Measurements from ENCODE around the gene DEFB128. TPM values are rescaled to one million over a fixed set of nuclear protein-coding genes. Genes with fewer than 3 reads are reported as not detected.
"Not testable (repeated sequence)": the region's sequence is repeated elsewhere in the genome, so short reads cannot be mapped to it uniquely, and the experiment has no call there.

The DEFB128 gene
- total RNA-seq, result not detected

- peaks cover 12% of the 10 kb centered on the region for H3K9me3 Mint-ChIP-seq
- POLR2A ChIA-PET, result no interaction called here
Measured at GRCh38 chr20:189611-190010, at the start of gene DEFB128. Gene DEFB128 (minus strand): TSS chr20:189711. CDS start chr20:189623, 88 bp downstream.

GRCh38 chr20:237929-238328 lies 48.4 kb upstream of the DEFB128 start:
- Mint-ChIP-seq H3K4me3 (peak overlapping the region; percentile 61), H3K4me1 (peaks cover 22% of the 10 kb centered on the region), H3K27ac (peak overlapping the region; percentile 84), H3K27me3 (peaks cover 8% of the 10 kb centered on the region), H3K36me3 (ENCODE audit: low read depth) (no peaks in the 10 kb centered on the region), H3K9me3 (no peaks in the 10 kb centered on the region)
- no peak for DNase-seq
- ChIA-PET CTCF (interaction anchor here (1.7 kb wide), 1 partner anchor 28 kb away, joined by 11 read pairs; no protein-coding TSS in a partner anchor), POLR2A (no interaction called here)

More at GRCh38 chr20:189611-190010, at the start of gene DEFB128:
- H3K36me3 Mint-ChIP-seq (ENCODE audit: low read depth), result peaks cover 6% of the 10 kb centered on the region
- no peak within 1 kb of the TSS for H3K27ac Mint-ChIP-seq
- no peak for DNase-seq
- H3K27me3 Mint-ChIP-seq, result peaks cover 45% of the 10 kb centered on the region
- H3K4me3 Mint-ChIP-seq, result no peak within 1 kb of the TSS
- CTCF ChIA-PET, result no interaction called here
- peaks cover 5% of the 10 kb centered on the region for H3K4me1 Mint-ChIP-seq

GRCh38 chr20:237489-237888 lies 48.0 kb upstream of the DEFB128 start:
- H3K4me1 Mint-ChIP-seq, result peaks cover 22% of the 10 kb centered on the region
- peak overlapping the region; percentile 61 for H3K4me3 Mint-ChIP-seq
- H3K9me3 Mint-ChIP-seq, result no peaks in the 10 kb centered on the region
- H3K36me3 Mint-ChIP-seq (ENCODE audit: low read depth), result no peaks in the 10 kb centered on the region
- POLR2A ChIA-PET, result no interaction called here
- H3K27me3 Mint-ChIP-seq, result peaks cover 7% of the 10 kb centered on the region
- CTCF ChIA-PET, result interaction anchor here (1.7 kb wide), 1 partner anchor 29 kb away, joined by 11 read pairs; no protein-coding TSS in a partner anchor
- DNase-seq, result peak; percentile 19
- H3K27ac Mint-ChIP-seq, result peak overlapping the region; percentile 84

- Mint-ChIP-seq H3K9me3 (no peaks in the 10 kb centered on the region), H3K27me3 (peaks cover 5% of the 10 kb centered on the region), H3K36me3 (ENCODE audit: low read depth) (no peaks in the 10 kb centered on the region), H3K4me1 (peaks cover 22% of the 10 kb centered on the region), H3K4me3 (no peak overlapping the region), H3K27ac (no peak overlapping the region)
- no peak for DNase-seq
- ChIA-PET CTCF (no interaction called here), POLR2A (no interaction called here)
Measured at GRCh38 chr20:235891-236290, 46.4 kb upstream of the DEFB128 start.

GRCh38 chr20:227439-228105 lies 38.1 kb upstream of the DEFB128 start:
- CTCF ChIA-PET, result no interaction called here
- POLR2A ChIA-PET, result interaction anchor here (1.0 kb wide), 1 partner anchor 13 kb away, joined by 3 read pairs; no protein-coding TSS in a partner anchor
- Mint-ChIP-seq H3K4me3 (no peak overlapping the region), H3K27ac (no peak overlapping the region), H3K27me3 (peaks cover 24% of the 10 kb centered on the region), H3K9me3 (no peaks in the 10 kb centered on the region), H3K36me3 (ENCODE audit: low read depth) (no peaks in the 10 kb centered on the region), H3K4me1 (peaks cover 6% of the 10 kb centered on the region)
- DNase-seq, result no peak

GRCh38 chr20:226958-227357 lies 37.4 kb upstream of the DEFB128 start, which contains the start of gene DEFB129:
Gene DEFB129 (plus strand): TSS chr20:227258. CDS start chr20:227289, 31 bp downstream.
- Mint-ChIP-seq H3K4me1 (peaks cover 6% of the 10 kb centered on the region), H3K9me3 (no peaks in the 10 kb centered on the region), H3K36me3 (ENCODE audit: low read depth) (no peaks in the 10 kb centered on the region), H3K4me3 (no peak within 1 kb of the TSS), H3K27ac (no peak within 1 kb of the TSS), H3K27me3 (peaks cover 27% of the 10 kb centered on the region)
- ChIA-PET CTCF (no interaction called here), POLR2A (interaction anchor here (1.0 kb wide), 1 partner anchor 14 kb away, joined by 3 read pairs; no protein-coding TSS in a partner anchor)
- no peak for DNase-seq

- DNase-seq; H3K9me3 Mint-ChIP-seq; H3K4me1 Mint-ChIP-seq; POLR2A ChIA-PET; H3K27ac Mint-ChIP-seq; CTCF ChIA-PET; H3K4me3 Mint-ChIP-seq; H3K36me3 Mint-ChIP-seq (ENCODE audit: low read depth): not testable (repeated sequence)
- H3K27me3 Mint-ChIP-seq, result peaks cover 30% of the 10 kb centered on the region
Measured at GRCh38 chr20:225879-226278, 36.4 kb upstream of the DEFB128 start.

- Mint-ChIP-seq H3K27me3 (peaks cover 51% of the 10 kb centered on the region), H3K4me1 (no peaks in the 10 kb centered on the region), H3K4me3 (no peak overlapping the region), H3K36me3 (ENCODE audit: low read depth) (no peaks in the 10 kb centered on the region), H3K27ac (no peak overlapping the region), H3K9me3 (no peaks in the 10 kb centered on the region)
- POLR2A ChIA-PET, result no interaction called here
- no peak for DNase-seq
- CTCF ChIA-PET, result interaction anchor here (1.0 kb wide), 1 partner anchor 13 kb away, joined by 3 read pairs; no protein-coding TSS in a partner anchor
Measured at GRCh38 chr20:221258-221830, 31.8 kb upstream of the DEFB128 start.

GRCh38 chr20:219290-220115 lies 30.0 kb upstream of the DEFB128 start:
- no peak overlapping the region for H3K4me3 Mint-ChIP-seq
- CTCF ChIA-PET, result no interaction called here
- POLR2A ChIA-PET, result no interaction called here
- H3K27me3 Mint-ChIP-seq, result peaks cover 45% of the 10 kb centered on the region
- no peaks in the 10 kb centered on the region for H3K9me3 Mint-ChIP-seq
- no peak for DNase-seq
- H3K27ac Mint-ChIP-seq, result no peak overlapping the region
- H3K36me3 Mint-ChIP-seq (ENCODE audit: low read depth), result no peaks in the 10 kb centered on the region
- no peaks in the 10 kb centered on the region for H3K4me1 Mint-ChIP-seq

- CTCF ChIA-PET, result no interaction called here
- Mint-ChIP-seq H3K9me3 (no peaks in the 10 kb centered on the region), H3K27ac (no peak overlapping the region), H3K36me3 (ENCODE audit: low read depth) (no peaks in the 10 kb centered on the region), H3K27me3 (peaks cover 36% of the 10 kb centered on the region), H3K4me1 (no peaks in the 10 kb centered on the region), H3K4me3 (no peak overlapping the region)
- DNase-seq, result no peak
- POLR2A ChIA-PET, result no interaction called here
Measured at GRCh38 chr20:217266-217665, 27.8 kb upstream of the DEFB128 start.

GRCh38 chr20:215796-216195 lies 26.3 kb upstream of the DEFB128 start:
- Mint-ChIP-seq H3K27ac (no peak overlapping the region), H3K36me3 (ENCODE audit: low read depth) (no peaks in the 10 kb centered on the region), H3K4me3 (no peak overlapping the region), H3K27me3 (peaks cover 32% of the 10 kb centered on the region), H3K4me1 (no peaks in the 10 kb centered on the region), H3K9me3 (no peaks in the 10 kb centered on the region)
- ChIA-PET POLR2A (no interaction called here), CTCF (interaction anchor here (0.8 to 1.0 kb wide), 2 partner anchors 51 to 115 kb away, joined by 3 read pairs; no protein-coding TSS in a partner anchor)
- no peak for DNase-seq

- H3K4me1 Mint-ChIP-seq, result no peaks in the 10 kb centered on the region
- ChIA-PET CTCF (interaction anchor here (0.8 to 1.2 kb wide), 2 partner anchors 51 to 117 kb away, joined by 3 to 4 read pairs; no protein-coding TSS in a partner anchor), POLR2A (no interaction called here)
- peaks cover 20% of the 10 kb centered on the region for H3K27me3 Mint-ChIP-seq
- no peak for DNase-seq
- no peaks in the 10 kb centered on the region for H3K36me3 Mint-ChIP-seq (ENCODE audit: low read depth)
- H3K9me3 Mint-ChIP-seq, result no peaks in the 10 kb centered on the region
- H3K27ac Mint-ChIP-seq, result no peak overlapping the region
- H3K4me3 Mint-ChIP-seq, result no peak overlapping the region
Measured at GRCh38 chr20:214383-214782, 24.9 kb upstream of the DEFB128 start.
